GM18861 (cell line): ENCODE measurements around the gene DDX54.
"Not testable (repeated sequence)": the region's sequence is repeated elsewhere in the genome, so short reads cannot be mapped to it uniquely, and the experiment has no call there.

Experiments
- ATAC-seq: cut with Tn5 transposase; IDR thresholded peaks from one replicate; pipeline ENCODE4 v1.9.1; 2021; ENCODE audit not compliant: unreplicated experiment

The DDX54 gene

DNA sequence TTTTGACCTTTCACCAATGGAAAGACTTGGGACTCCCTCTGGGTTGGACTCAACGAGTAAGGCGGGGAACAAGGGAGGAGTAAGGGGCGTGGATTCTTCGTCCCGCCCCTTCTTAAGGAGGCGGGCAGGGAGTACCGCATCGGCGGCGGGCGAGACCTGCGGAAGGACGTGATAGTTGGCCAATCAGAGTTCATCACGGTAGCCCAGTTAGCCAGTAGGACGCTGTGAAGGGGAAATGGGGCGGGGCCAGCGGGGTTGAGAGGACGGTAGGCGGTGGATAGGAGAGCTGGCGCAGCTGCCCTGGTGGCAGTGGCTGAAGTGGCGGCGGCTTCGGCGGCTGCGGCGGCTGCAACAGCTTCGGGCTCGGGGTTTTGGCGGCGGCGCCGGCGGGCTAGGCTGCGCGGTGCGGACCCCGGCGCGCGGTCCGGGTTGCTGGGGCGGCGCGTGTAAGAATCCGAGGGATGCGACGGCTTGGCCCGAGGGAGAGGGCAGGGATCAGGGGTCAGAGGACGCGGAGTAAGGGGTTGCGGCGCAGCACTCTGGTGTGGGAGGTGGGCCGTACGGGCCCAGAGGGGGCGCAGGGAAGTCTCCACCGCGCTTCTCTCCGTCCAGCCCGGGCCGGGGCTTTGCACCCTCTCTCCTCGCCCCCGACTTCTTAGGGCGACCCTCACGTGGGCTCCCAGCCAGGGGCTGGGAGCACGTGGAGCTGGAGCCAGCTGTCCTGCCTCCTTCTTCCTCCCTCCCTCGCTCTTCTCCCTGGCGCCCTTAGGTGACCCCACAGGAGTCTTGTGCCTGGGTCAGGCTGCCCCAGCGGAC lies 36.1 kb upstream of the DDX54 start, which contains the start of gene TPCN1:
TPCN1 (plus strand) TSS at position 284 of the 816 bp plus-strand sequence. CDS start 5,389 bp downstream, outside the sequence.
- ATAC-seq = peak; percentile 84

DNA sequence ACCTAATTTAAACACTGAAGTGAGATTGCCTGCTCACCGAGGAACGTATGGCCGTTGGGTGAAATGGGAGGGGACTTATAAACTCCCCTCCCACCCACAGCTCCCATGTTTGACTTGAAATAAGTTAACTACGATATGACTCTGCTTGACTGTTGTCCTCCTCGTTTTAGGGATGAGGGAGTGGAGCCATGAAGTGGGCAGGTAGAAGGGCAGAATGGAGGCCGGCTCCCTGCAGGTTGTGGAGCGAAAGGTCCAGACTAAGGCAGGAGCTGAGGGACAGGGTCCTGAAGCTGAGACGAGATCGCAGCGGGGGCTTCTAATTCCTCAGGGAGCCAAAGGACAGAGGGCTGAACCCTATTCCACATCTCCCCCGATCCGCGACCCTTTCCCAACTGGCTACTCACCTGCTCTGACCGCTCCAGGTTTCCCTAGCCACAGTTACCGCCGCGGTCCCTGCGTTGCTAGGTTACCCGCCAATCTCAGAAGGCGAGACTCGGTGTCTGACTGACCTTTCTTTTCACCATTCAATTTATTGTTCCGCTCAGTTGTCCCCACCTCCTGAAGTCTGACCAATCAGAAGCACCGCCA lies 35.4 kb upstream of the DDX54 start:
- no peak for ATAC-seq

DNA sequence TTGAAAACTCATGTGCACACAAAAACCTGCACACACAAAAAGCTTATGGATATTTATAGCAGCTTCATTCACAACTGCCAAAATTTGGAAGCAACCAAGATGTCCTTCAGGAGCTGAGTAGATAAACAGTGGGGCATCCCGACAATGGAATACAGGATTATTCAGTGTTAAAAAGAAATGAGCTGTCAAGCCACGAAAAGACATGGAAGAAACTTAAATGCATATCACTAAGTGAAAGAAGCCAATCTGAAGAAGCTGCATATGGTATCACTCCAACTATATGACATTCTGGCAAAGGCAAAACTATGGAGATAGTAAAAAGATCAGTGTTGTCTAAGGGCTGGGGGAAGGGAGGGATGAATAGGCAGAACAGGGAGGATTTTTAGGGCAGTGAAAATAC lies 30.7 kb upstream of the DDX54 start:
- no peak for ATAC-seq

DNA sequence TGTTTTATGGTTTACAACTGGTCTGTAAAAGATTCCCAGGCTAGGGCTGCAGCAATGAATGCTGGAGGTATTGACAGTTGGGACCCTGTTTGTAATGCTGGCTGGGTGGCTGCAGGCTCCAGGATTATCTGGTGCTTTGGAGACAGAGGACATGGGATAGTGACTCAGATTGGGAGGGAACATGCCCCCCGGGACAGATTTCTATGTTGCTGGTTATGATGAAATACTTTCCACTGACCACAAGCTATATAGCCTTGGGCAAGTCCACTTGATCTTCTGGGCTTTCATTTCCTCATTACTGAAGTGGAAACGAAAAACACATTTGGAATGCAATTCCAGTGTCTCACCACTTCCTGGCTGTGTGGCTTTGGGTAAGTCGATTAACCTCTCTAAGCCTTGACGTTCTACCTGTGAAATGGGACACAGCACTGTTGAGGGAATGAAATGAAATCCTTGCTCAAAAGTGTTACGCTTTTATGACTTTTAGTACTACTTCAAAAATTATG lies 29.7 kb upstream of the DDX54 start:
- ATAC-seq = no peak

DNA sequence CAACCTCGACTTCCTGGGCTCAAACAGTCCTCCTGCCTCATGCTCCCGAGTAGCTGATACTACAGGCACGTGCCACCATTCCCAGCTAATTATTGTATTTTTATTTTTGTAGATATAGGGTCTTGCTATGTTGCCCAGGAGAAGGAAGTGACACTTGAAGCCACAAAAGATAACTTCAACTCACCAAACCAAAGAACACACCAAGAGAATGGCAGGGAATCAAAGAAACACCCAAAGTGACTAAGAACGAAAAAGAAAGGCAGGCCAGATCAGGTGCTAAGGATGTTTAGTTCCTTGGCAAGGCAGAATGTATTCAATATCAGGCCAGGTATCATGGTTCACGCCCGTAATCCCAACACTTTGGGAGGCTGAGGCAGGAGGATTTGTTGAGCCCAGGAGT lies 25.9 kb upstream of the DDX54 start:
- no peak for ATAC-seq

DNA sequence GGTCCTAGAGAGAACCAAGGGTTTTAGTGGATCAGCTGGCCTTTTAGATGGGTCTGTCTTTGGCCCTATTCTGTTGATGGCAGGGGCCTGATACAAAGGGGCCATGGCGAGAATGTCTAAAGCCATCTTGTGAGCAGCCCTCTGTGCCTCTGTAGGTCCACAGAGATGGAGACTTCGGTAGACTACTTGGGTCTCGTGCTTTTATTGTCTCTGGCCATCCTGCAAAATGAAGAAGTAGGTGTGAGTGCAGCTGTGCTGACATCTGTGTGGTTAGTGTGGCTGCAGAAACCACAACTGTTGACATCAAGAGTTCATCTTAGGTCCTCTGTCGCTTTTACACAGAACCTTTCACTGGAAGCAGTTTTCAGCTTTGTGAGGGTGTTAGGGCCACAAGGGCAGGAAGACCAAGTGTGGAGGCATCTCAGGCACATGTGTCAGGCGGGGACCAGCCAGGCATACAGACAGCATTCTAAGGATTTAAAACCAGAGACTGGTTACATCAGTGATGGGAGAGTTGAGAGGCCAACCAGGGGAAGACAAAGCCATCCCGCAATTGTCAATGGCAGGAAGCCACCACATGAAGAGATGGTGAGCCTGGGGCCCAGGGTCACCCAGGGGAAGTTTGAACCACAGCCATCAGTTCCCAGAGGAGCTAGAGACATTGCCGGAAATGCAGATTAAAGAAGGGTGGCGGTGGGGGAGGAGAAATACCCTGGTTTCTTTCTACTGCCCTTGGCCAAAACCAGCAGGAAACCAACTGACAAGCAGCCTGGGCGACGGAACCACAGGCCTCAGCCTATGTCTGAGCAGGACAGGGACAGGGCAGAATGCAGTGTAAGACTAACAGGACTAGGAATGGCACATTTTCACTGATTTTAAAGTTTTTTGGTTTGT lies 23.0 kb upstream of the DDX54 start:
- ATAC-seq = peak; percentile 76

DNA sequence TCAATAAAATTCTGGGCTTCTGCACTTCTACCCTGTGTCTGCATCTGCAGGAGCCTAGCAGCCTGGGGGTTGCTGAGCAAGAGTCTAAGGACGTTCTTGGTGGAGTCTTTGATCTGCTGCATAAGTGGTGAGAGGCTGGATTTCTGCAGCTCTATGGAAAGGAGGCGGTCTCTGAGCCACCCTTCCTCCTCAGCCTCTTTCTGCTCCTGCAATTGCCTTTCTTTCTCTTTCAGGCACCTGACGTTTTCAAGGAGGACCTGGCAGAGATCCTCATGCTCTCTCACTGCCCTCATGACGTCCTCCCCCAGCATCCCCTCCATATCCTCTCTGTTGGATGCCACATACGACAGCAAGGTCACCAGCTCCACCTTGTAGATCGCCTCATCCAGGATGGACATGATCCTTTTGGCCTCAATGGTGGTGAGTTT lies 22.3 kb upstream of the DDX54 start:
- peak; percentile 1 for ATAC-seq

DNA sequence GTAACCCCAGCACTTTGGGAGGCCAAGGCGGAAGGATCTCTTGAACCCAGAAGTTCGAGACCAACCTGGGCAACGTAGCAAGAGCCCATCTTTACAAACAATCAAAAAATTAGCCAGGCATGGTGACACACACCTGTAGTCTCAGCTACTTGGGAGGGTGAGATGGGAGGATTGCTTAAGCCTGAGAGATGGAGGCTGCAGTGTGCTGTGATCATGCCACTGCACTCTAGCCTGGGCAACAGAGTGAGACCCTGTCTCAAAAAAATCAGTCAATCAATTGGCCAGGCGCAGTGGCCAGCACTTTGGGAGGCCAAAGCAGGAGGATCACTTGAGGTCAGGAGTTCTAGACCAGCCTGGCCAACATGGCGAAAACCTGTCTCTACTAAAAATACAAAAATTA lies 21.5 kb upstream of the DDX54 start:
- ATAC-seq = not testable (repeated sequence)

DNA sequence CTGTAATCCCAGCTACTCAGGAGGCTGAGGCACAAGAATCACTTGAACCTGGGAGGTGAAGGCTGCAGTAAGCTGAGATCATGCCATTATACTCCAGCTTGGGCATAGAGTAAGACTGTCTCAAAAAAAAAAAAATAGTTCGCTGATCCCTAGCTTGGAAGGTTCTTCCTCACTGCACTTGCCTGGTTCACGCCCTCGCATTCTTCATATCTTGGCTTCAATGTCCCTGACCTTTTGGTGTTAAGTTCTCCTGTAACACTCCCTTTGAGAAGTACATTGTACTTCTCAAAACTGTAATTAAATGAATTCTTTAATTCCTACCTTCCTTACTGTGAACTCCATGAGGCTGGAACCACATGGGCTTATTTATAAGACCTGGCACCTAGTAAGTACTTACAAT lies 19.5 kb upstream of the DDX54 start:
- no peak for ATAC-seq

DNA sequence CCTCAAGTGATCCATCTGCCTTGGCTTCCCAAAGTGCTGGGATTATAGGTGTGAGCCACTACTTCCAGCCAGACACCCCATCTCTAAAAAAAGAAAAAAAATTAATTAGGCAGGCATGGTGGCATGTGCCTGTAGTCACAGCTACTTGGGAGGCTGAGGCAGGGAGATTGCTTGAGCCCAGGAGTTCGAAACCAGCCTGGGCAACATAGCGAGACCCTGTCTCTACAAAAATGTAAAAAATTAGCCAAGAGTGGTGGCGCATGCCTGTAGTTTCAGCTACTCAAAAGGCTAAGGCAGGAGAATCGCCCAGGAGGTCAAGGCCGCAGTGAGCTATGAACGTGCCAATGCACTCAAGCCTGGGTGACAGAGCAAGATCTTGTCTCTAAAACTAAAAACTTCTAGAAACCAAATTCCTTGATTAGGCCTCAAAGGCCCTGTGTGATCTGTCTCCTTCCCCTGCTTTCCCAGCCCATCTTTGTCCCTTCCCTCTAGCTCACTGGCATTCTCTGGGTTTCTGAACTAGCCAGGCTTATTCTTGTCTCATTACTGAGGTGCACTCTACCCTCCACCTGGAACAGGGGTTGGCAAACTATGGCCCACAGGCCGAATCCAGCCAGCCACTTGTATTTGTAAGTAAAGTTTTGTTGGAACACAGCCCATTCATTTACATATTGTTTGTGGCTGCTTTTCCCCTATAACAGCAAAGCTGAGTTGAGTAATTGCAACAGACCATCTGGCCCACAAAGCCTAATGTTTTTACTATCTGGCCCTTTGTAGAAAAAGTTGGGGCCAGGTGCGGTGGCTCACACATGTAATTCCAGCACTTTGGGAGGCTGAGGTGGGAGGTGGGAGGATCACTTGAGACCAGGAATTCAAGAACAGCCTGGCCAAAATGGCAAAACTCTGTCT lies 18.8 kb upstream of the DDX54 start:
- ATAC-seq = no peak

DNA sequence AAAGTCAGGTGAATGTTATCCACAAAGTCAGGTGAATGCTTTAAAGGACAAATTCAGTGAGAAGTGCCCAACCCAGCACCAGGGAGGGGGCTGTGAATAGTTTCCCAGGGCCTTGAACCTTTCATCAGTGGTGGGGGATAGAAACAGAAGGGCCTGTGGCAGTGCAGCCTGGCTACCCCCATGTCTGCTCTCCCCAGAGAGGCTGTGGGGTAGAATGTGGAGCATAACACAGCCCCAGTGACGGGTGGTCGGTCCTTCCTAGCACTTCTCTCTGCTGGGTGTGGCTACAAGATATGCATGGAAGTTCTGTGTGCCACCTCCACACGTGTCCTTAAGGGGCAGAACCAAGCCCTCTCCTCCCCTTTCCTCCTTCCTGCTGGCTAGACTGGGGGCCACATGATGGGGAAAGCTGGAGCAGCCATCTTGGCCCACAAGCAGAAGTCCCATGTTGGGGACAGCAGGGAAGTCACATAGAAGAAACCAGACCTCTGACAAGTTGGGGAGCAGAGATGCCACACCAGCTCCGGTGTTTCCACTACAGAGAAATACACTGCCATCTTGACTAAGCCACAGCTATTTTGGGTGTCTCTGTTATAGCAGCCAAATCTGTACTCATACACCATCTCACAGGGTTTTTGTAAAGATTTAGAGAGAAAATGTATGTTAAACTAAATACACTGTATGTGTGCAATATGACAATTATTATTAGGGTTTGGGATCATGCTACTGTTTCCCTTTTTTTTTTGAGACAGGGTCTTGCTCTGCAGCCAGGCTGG lies 17.2 kb upstream of the DDX54 start:
- no peak for ATAC-seq

DNA sequence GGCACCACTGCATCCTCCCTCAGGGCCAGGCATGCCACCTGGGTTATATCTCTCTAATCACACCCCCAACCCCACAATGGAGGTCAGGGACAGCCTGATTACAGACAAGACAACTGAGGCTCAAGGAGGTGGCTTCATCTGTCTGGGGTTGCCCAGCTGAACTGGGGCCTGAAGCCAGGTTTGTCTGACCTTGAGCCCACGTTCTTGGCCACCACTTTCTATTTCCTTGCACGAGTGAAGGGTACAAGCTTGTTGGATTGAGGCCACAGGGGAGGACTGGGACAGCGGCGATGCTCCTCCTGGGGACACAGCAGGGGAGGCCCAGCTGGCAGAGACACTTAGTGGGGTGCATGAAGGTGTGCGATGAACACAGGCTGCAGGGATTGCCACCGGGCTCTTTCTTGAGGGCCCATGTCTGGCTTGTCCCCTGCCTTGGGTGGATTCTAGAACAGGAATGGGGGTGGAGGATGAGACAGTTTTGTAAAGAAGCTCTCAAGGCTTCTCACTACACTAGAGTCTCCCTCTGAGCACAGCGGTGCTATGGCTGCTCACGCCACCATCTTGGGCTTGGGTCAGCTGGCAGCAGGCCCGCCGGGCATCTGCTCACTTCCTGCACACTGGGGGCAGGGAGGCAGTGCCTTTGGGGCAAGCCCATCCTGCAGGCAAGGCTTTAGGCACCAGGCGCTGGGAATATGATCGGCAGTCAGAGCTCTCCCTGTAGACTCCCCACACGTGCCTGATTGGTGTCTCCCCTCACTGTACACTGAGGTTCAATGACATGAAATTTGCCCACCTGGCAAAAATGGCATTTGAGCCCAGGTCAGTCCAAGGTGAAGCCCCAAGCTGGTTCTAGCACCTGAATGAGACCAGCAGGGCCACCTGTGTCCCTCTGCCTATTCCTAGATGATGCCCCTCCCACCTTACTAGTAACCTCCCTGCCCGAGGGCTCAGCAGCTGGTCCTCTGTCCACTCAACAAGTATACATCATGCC lies 16.2 kb upstream of the DDX54 start:
- no peak for ATAC-seq

DNA sequence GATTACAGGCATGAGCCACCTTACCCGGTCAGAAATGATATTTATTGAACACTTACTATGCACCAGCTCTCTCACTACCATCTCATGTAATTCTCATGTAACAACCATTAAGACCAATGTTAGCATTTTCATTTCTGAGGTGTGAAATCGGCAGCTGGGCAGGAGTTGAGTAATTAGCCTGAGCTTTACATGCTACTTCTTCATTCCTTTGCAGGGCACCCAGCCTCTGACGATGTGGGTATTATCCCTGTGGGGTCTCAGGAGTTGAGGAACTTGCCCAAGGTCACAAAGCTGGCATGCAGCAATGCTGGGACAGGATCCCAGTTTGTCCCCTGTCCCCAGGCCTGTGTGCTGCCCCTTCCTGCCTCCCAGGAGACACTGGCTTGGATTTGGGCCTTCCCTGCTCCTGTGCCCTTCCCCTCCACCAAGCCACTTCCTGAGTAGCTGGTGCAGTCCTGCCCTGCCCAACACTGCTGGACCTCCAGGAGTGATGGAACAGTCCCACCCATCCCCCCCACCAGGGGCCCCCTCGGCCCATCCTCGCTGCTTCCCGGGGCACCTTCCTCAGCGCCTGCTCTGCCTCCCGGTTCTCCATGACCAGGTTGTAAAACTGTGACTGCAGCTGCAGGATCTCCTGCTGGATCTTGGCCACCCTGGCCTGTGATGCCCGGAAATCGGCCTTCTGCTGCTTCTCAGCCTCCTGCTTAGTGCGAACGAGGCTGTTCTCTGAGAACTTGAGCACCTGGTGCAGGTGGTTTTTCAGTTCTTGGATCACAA lies 14.9 kb upstream of the DDX54 start:
- no peak for ATAC-seq

DNA sequence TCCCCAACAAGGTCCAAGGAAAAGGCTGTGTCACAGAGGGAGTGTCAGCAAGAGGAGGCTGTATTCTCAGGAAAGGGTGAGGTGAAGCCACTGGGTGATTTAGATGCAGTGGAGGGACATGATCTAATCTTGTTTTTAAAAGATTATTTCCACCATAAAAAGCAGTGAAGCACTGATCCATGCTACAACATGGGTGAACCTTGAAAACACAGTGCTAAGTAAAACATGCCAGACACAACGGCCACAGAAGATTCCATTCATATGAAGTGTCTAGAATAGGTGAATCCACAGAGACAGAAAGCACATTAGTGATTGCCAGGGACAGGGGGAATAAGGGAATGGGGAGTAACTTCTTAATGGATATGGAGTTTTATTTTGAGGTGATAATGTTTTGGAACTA lies 13.0 kb upstream of the DDX54 start:
- no peak for ATAC-seq

DNA sequence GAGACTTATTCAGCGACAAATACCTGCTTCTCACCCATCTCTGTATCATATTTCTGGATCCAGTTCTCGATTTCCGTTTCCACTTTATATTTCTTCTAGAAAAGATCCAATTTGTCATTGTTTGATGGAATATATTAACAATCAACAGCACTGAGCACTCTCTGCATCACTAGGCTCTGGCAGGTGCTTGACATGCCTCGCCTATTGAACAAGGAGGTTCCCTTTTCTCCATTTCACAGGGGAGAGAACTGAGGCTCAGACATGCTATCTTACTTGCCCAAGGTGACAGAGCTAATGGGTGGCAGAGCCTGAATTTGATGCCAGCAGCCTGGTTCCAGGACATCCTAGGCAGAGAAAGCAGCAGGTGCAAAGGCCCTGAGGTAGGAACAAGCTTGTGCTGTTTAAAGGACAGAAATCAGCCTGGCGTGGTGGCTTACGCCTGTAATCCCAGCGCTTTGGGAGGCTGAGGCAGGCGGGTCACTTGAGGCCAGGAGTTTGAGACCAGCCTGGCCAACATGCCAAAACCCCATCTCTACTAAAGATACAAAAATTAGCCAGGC lies 12.3 kb upstream of the DDX54 start:
- no peak for ATAC-seq

DNA sequence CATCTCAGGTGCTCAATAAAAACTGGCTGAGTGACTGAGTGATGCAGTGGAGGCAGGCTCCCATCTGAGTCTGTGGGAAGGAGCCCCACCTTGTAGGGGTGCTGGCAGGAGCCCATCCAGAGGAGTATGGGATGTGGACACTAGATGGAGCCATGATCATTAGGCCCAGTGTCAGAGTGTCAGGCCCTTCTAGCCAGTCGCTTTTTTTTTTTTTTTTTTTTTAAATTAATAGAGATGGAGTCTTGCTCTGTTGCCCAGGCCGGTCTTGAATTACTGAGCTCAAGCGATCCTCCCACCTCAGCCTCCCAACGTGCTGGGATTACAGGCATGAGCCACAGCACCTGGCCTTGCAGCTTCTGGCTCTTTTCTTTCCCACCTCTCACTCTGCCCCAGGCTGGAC lies 11.7 kb upstream of the DDX54 start:
- ATAC-seq = peak; percentile 64

DNA sequence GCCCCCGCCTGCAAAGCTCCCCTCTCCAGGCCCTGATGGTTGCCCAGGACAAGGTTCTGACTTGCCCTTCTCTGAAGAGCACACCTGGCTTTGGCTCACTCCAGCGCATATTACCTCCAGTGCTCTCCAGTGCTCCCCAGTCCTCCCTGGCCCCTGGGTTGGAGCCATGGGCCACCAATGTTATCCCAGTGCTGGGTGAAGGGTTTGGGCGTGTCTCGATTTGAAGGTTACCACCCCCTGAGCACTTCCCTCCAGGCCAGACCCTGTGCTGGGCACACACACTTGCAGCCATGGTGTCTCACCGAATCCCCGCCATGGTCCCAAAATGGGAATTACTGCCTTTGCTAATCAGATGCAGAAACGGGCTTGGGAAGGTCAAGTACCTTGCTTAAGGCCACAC lies 11.3 kb upstream of the DDX54 start:
- ATAC-seq = no peak
